HG02678 (cell line): Measurements from ENCODE around the gene GPR34.

Source experiments
- ATAC-seq: cut with Tn5 transposase; IDR thresholded peaks from one replicate; pipeline ENCODE4 v1.9.1; 2021; ENCODE audit warnings: mild to moderate bottlenecking, moderate library complexity; ENCODE audit not compliant: unreplicated experiment

The GPR34 gene

DNA sequence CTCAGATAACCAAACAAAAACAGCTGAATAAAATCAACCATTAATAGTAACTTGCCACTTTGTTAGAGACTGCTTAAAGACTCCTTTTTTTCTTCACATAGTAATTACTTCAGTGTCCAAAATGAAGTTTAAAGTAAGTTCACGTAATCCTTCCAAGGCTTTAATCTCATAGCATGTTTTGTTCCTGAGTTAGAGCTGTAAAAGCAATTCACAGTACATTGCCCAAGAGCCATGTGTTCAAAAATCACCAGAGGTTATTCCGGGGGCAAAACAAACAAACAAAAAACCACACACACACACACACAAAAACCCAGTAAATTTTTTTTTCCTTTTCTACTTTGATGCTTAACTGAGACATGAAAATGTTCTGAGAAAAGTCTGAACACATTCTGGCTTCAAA lies 41.3 kb downstream of the GPR34 start:
- no peak for ATAC-seq

GRCh38 chrX:41732260-41732659 lies 43.5 kb downstream of the GPR34 start:
- ATAC-seq: no peak

- peak; percentile 98 for ATAC-seq
Measured at GRCh38 chrX:41733939-41734338, 45.2 kb downstream of the GPR34 start.

DNA sequence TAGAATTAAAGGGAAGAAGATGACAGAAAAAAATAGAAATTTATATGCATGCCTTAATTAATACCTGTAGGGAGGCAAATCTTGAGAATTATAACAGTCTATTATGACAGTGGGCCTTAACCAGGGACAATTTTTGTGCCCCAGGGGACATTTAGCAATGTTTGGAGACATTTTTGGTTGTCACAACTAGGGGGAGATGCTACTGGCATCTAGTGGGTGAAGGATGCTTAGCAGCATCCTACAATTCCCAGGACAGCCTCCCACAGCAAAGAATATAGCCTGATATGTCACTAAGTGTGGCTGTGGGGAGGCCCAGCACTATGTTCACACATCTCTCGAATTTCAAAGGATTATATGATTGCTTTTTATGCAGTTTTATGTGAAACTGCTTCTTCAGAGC lies 45.8 kb downstream of the GPR34 start:
- ATAC-seq: no peak

DNA sequence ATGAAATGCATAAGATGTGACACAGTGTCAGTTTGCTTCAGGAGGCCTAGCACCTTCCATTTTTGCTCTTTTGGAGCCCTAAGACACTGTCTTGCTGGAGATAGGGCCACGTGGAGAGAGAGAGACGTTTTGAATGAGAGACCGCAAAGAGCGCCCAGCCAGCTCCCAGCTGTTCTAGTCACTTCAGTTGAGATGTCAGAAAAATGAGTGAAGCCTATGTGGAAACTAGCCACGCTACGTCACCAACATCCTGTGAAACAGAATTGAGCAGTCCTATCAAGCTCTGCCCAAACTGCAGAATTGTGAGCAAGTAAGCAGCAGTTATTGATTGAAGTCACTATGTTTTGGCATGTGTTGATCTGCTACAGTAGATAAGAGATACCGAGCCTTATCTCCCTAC lies 48.3 kb downstream of the GPR34 start:
- ATAC-seq: no peak

DNA sequence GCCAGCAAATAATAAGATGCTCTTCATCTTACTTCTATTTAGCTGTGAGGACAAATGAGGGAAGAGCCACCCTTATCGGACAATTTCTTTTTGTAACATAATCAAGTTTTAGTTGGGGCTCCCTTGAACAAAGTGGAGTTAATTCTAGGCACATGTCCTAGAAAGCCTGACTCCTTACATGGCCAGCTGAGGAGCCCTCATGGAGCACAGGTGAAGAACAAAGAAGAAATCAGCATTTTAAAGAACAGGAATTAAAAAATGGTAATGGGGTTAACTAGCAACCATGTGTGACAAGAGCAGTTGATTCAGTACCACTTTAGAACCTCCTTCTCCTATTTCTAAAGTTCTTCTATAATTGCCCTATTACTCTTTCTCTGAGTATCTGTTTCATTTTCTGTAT lies 51.1 kb downstream of the GPR34 start:
- no peak for ATAC-seq
